ENCODE measurements around the gene RIMBP2. TPM values are rescaled to one million over a fixed set of nuclear protein-coding genes. Genes with fewer than 3 reads are reported as not detected.

RIMBP2 gene
- total and polyA plus RNA-seq, 2 donors (not counting 1 experiment from before 2014, with no cell fraction given), result 0.17 TPM; not detected in 1

DNA sequence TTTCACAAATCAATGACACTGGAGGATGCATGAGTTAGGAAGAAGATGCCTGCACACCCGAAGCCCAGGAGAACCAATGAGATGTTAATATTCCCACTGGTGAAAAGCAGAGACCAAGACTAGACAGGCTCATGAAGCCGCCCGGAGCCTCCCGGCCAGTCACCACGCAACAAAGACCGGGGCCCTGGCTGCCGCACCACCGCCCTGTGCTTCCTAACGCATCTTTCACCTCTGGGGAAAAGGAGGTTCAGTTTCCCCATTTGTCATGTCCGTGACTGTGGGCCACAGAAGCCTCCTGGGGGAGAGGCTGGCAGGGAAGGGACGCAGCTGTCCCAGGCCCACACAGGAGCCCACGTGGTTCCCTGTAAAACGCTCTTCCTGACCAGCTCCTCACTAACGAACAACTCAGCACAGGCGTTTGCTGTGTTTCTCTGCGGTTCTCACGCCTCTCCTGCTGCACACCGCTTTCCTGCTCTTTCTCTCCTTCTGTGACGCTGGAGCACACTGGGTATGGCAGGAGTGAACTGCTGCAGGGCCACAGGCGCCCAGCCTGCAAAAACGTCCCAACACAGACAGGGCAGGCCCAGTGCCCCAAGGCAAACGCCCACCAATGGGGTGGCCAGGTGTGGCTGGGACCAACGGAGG lies 10.8 kb downstream of the RIMBP2 start:
- H3K79me2 ChIP-seq (ENCODE audit: control insufficient read depth, insufficient read depth, low read length), result no peaks in the 10 kb centered on the region
- H3K4me1 ChIP-seq (ENCODE audit: control insufficient read depth, extremely low read depth, insufficient read depth, low read length), result no peaks in the 10 kb centered on the region
- no peak overlapping the region for H3K4me3 ChIP-seq (replicated peaks in 1 of 4; ENCODE audit: control extremely low read depth in 1 of 4, insufficient read depth in 1 of 4, low read depth in 3 of 4, low read length in 4 of 4)
- DNase-seq (ENCODE audit: low read depth in 2 of 2), result no peak
- no peak overlapping the region for H3K4me2 ChIP-seq (ENCODE audit: extremely low read depth, insufficient read depth, low read length)
- H3K36me3 ChIP-seq (ENCODE audit: control insufficient read depth, insufficient read depth, low read length), result no peaks in the 10 kb centered on the region
- H3K9me3 ChIP-seq (ENCODE audit: control insufficient read depth, insufficient read depth, low read depth, low read length), result no peaks in the 10 kb centered on the region
- H3K27me3 ChIP-seq (ENCODE audit: control insufficient read depth, insufficient read depth, low read length), result no peaks in the 10 kb centered on the region
- H3K27ac ChIP-seq (ENCODE audit: insufficient read depth, low read length), result no peak overlapping the region
- TF ChIP-seq EZH2 (IDR thresholded peaks at IDR 0.05; ENCODE audit: low read length, missing control alignments) (no peak), CTCF (conservative IDR thresholded peaks at IDR 0.05 in 1 of 2, IDR thresholded peaks at IDR 0.05 in 1 of 2; ENCODE audit: low read depth in 1 of 2, low read length in 2 of 2) (no peak)
- no peaks in the 10 kb centered on the region for H4K20me1 ChIP-seq (ENCODE audit: control insufficient read depth, extremely low read depth, insufficient read depth, low read length)
- no peak overlapping the region for H2AFZ ChIP-seq (ENCODE audit: low read length)
- no peak overlapping the region for H3K9ac ChIP-seq (ENCODE audit: insufficient read depth, low read length)

DNA sequence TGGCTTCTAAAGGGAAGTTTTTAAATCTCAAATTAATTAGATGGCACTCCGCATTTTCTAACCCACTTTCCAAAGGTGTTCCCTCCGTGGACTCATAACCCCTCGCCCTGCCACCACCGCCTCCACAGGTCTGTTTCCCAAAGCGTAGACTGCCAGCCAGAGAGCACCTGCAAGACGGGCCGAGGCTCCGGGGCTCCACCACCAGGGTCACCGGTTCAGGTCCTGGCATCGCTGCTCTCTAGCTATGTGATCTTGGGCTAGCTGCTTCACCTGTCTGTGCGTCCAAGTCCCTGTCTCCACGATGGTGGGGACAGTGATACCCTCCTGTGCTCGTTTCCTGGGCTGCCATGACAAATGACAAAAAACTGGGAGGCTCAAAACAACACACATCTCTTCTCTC lies 11.5 kb downstream of the RIMBP2 start:
- H3K4me1 ChIP-seq (ENCODE audit: control insufficient read depth, extremely low read depth, insufficient read depth, low read length), result no peaks in the 10 kb centered on the region
- no peaks in the 10 kb centered on the region for H3K36me3 ChIP-seq (ENCODE audit: control insufficient read depth, insufficient read depth, low read length)
- H3K4me3 ChIP-seq (replicated peaks in 1 of 4; ENCODE audit: control extremely low read depth in 1 of 4, insufficient read depth in 1 of 4, low read depth in 3 of 4, low read length in 4 of 4), result no peak overlapping the region
- H2AFZ ChIP-seq (ENCODE audit: low read length), result no peak overlapping the region
- no peaks in the 10 kb centered on the region for H3K27me3 ChIP-seq (ENCODE audit: control insufficient read depth, insufficient read depth, low read length)
- no peaks in the 10 kb centered on the region for H4K20me1 ChIP-seq (ENCODE audit: control insufficient read depth, extremely low read depth, insufficient read depth, low read length)
- no peaks in the 10 kb centered on the region for H3K9me3 ChIP-seq (ENCODE audit: control insufficient read depth, insufficient read depth, low read depth, low read length)
- no peak for TF ChIP-seq CTCF (conservative IDR thresholded peaks at IDR 0.05 in 1 of 2, IDR thresholded peaks at IDR 0.05 in 1 of 2; ENCODE audit: low read depth in 1 of 2, low read length in 2 of 2)
- no peak for TF ChIP-seq EZH2 (IDR thresholded peaks at IDR 0.05; ENCODE audit: low read length, missing control alignments)
- H3K27ac ChIP-seq (ENCODE audit: insufficient read depth, low read length), result no peak overlapping the region
- H3K79me2 ChIP-seq (ENCODE audit: control insufficient read depth, insufficient read depth, low read length), result no peaks in the 10 kb centered on the region
- H3K4me2 ChIP-seq (ENCODE audit: extremely low read depth, insufficient read depth, low read length), result no peak overlapping the region
- DNase-seq (ENCODE audit: low read depth in 2 of 2), result no peak
- no peak overlapping the region for H3K9ac ChIP-seq (ENCODE audit: insufficient read depth, low read length)

DNA sequence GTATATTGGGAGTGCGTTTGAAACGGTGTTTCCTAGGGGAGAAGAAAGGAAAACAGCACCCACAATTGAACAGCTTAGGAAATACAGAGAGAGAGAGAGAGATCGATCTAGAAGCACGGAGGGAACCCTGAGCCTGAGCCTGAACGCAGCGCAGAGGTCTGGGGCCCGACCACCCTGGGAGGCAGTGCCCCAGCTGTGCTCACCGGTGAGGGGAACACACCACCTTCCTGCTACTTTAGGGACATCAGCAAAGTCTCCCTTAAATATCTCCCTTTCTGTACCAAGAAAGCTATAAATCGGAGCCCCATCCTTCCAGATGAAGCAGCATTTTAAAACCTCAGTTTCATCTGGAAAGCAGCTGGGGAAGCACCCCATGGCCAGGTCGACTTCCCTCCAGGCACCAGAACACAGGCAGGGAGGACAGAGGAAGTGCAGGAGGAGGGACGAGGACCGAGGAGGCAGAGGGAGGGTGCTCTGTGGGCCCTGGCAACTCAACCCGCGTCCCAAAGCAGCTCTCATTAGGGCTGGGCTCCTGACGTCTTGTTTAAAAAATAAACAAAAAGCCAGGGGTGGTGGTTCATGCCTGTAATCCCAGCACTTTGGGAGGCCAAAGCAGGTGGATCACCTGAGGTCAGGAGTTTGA lies 12.2 kb downstream of the RIMBP2 start:
- Histone ChIP-seq H3K27me3 (ENCODE audit: control insufficient read depth, insufficient read depth, low read length) (no peaks in the 10 kb centered on the region), H3K9me3 (ENCODE audit: control insufficient read depth, insufficient read depth, low read depth, low read length) (no peaks in the 10 kb centered on the region)

More for the DNA sequence above, 12.2 kb downstream of the RIMBP2 start:
- Histone ChIP-seq H4K20me1 (ENCODE audit: control insufficient read depth, extremely low read depth, insufficient read depth, low read length) (no peaks in the 10 kb centered on the region), H3K4me1 (ENCODE audit: control insufficient read depth, extremely low read depth, insufficient read depth, low read length) (no peaks in the 10 kb centered on the region), H3K4me2 (ENCODE audit: extremely low read depth, insufficient read depth, low read length) (no peak overlapping the region), H3K27ac (ENCODE audit: insufficient read depth, low read length) (no peak overlapping the region), H3K36me3 (ENCODE audit: control insufficient read depth, insufficient read depth, low read length) (no peaks in the 10 kb centered on the region), H3K79me2 (ENCODE audit: control insufficient read depth, insufficient read depth, low read length) (no peaks in the 10 kb centered on the region), H3K4me3 (replicated peaks in 1 of 4; ENCODE audit: control extremely low read depth in 1 of 4, insufficient read depth in 1 of 4, low read depth in 3 of 4, low read length in 4 of 4) (no peak overlapping the region), H2AFZ (ENCODE audit: low read length) (no peak overlapping the region), H3K9ac (ENCODE audit: insufficient read depth, low read length) (no peak overlapping the region)
- TF ChIP-seq CTCF (conservative IDR thresholded peaks at IDR 0.05 in 1 of 2, IDR thresholded peaks at IDR 0.05 in 1 of 2; ENCODE audit: low read depth in 1 of 2, low read length in 2 of 2), result no peak
- TF ChIP-seq EZH2 (IDR thresholded peaks at IDR 0.05; ENCODE audit: low read length, missing control alignments), result no peak
- no peak for DNase-seq (ENCODE audit: low read depth in 2 of 2)

Data from fibroblast of lung (primary cell).